Stimulated activated CD4-positive, alpha-beta T cell treated with anti-CD3 and anti-CD28 coated beads, Interleukin-4, amount 100 ng/mL, for 24 hours (primary cell): Measurements from ENCODE around the gene HOXA5.

Experiments used
- DNase-seq: peaks from one replicate; pipeline ENCODE4 v3.0.0-alpha.2; 2020

The HOXA5 gene

DNA sequence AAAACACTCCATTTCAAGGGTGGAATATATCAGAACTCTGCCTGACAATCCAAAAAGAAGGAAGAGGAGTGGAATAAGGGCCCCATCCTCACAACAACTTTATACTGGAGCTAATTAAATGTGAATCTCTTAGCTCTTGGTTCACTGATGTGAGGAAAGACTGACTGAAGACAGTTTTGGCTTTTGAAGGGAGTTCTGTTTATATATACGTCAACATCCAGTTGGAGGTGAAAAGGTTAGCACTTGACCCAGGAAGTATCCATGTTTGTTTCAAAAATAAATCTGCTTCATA lies 50.7 kb downstream of the HOXA5 start:
- DNase-seq = no peak

DNA sequence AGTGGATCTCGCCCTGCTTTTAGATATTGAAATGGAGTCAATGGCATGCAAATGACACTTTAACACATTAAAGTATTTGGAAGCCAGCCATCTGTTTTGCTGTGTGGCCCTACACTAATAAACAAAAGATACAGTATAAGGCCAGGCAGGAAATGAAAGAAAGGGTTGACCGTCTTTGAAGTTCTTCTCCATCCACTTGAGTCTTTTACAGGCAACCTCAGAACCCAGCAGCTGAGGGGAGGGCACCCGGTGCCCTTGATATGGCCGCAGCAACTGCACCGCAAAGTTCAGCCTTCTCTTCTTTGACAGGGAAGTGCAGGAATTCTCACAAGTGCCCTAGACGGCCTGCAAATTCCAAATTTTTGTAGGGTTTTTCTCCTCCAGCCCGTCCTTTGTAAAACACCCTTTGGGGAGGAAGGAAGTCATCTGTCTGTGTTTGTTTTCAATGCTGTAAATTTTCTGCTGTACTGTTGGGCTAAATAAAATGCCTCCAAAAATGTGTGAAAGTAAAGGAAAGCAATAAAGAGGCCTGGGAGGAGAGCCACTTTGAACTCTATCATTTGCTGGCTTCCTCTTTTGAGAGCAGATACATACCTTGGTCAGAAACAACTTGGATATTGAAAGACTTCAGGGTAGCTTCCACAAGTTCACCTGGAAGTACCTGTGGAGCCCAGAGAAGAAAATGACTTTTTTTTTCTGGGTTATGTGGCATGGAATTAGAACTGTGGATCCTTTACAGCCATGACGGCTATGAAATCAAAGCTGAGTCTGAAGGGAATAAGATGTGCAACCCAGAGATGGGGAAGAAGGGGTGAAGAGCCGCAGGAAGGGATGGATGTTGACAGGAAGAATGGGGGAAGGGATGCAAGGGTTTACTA lies 51.3 kb downstream of the HOXA5 start:
- DNase-seq = no peak

DNA sequence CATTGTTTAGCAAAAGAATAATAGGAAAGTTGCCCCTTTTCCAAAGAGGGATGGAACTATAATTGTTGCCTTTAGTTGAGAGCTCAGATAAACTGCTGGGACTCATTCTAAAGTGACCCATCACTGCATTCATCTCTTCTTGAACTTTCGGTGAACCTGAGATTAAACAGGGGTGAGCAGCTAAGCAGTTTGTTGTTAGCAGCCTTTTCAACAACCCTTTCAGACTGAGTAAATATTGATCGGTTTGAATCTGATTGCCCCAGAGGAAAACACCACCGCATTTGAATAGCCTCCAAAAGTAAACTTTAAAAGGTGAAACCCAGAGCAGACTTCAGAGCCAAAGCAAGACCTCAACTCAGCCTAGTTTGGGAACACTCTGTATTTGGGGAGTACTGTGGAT lies 52.4 kb downstream of the HOXA5 start:
- no peak for DNase-seq
